HG03108 (cell line): Measurements from ENCODE around the gene GSTT4.
"Not testable (repeated sequence)": the region's sequence is repeated elsewhere in the genome, so short reads cannot be mapped to it uniquely, and the experiment has no call there.

Experiments
- ATAC-seq: cut with Tn5 transposase; IDR thresholded peaks from one replicate; pipeline ENCODE4 v1.9.1; 2021; ENCODE audit warnings: moderate library complexity; ENCODE audit not compliant: unreplicated experiment

GSTT4 gene

GRCh38 chr22:23993080-23993479 lies 12.2 kb downstream of the GSTT4 start:
- ATAC-seq, result not testable (repeated sequence)

GRCh38 chr22:23989583-23990244 lies 15.5 kb downstream of the GSTT4 start:
- not testable (repeated sequence) for ATAC-seq

DNA sequence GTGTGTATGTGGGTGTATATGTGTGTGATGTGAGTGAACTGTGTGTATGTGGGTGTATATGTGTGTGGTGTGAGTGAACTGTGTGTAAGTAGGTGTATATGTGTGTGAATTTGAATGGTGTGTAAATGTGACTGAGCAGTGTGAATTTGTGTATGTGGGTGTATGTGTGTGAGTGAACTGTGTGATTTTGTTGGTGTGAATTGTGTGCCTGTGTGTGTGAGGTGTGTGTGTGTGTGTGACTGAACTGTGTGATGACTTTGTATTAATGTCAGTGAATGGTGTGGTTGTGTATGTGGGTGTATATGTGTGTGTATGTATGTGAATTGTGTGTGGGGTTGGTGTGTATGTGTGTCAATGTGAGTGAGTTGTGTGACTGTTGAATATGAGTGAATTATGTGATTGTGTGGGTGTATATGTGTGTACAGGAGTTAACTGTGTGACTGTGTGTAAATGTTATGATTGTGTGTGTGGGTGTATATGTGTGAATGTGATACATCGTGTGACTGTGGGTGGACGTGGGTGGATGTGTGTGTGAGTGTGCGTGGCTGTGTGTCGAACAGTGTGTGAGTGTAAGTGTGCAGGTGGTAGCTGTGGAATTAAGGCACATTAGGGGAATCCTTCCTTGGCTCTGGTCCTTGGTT lies 18.6 kb downstream of the GSTT4 start:
- ATAC-seq, result not testable (repeated sequence)

- not testable (repeated sequence) for ATAC-seq
Measured at GRCh38 chr22:23986089-23986488, 19.2 kb downstream of the GSTT4 start.

DNA sequence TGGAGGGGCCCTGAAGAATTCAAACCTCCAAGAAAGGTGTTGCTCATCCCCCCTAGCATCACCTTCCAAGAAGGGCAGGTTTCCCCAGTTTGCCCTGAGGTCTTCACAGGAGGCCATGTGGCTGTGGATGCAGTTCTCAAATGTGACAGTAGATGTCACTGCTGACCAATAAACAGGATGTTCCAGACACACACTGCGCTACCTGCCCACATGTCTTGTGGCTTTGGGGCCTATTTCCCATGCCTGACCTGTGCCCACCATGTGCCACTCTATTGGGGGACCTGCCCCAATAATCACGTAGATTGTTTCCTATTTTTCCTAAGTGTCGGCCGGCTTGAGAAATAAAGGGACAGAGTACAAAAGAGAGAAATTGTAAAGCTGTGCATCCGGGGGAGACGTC lies 20.8 kb downstream of the GSTT4 start:
- no peak for ATAC-seq

DNA sequence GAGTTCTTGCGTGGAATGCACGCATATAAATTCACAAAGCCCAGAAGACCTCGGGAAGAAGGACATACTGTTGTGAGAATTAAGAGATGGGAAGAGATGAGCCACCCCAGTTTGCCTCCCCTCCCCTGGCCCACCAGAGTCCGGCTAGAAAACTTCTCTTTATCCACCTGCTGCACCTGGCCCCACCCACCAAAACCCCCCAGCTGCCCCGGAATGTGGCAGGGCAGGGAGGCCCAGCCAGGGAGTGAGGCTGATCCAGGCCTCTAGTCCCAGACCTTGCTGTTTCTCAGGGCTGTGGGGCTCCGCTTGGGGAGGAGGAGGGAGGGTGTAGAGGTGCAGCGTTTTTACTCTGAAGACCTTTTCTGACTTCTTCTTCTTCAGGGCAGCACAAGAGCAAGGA lies 24.7 kb downstream of the GSTT4 start:
- ATAC-seq, result not testable (repeated sequence)

DNA sequence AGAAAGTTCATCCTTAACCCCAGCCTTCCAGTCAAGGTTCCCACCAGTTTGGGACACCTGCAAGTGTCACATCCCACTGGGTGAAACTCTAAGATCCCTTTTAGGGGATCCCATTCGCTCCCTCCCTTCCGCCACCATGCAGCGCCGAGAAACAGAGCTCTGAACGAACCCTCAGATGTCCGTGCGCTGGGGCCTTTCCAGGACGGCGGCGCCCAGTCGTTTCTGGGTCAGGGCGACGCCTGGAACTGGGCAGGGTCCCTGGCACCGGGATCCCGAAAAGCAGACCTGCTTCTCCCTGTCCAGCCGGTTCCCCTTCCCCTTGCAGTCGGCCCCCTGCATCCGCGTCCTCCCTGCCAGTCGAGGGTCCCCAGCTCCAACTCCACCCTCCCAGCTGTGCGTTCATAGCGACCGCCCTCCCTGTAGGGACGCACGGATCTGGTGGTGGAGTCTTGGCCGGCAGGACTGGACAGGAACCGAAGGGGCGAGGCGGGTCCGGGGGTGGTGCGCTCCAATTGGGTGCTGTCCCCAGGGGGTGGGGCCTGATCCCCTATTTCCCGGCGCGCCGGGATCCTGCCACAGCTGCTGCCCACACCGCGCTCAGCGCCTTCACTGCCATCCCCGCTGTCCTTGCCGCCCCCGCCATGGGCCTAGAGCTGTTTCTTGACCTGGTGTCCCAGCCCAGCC lies 25.6 kb downstream of the GSTT4 start, which contains the start of gene GSTT2:
Gene GSTT2, plus strand, starts transcription at position 578 of the 684 bp plus-strand sequence.
- not testable (repeated sequence) for ATAC-seq

DNA sequence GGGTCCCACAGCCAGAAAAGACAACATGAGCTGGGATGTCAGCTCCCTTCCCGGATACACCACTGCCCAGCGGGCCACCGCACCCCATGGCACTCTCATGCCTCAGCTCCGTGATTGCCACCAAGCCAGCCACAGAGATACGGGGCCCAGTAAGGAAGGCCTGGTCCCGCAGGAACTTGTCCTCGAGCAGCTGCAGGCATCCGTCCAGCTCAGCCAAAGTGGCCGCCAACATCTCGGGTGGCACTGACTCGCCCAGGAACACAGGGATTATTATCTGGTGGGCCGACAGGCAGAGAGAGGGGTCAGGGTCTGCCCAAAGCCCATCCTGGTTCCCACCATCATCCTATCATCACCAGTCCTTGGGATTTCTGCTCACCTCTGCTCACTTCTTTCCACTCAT lies 27.9 kb downstream of the GSTT4 start:
- ATAC-seq, result not testable (repeated sequence)

DNA sequence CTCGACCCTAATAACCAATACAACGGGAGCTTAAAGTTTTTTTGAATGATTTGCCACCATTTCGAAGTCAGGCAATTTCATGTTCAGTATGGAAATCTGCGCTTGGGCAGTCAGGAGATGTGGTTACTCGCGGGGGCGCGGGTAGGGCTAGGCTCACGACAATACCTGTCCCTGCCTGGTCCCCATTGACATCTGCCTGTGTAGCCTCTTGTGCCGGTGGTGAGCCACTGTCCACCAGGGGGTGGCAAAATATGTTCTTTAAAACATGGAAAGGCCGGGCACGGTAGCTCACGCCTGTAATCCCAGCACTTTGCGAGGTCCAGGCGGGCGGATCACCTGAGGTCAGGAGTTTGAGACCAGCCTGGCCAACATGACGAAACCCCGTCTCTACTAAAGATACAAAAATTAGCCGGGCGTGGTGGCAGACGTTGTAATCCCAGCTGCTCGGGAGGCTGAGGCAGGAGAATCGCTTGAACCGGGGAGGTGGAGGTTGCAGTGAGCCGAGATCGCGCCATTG lies 30.4 kb downstream of the GSTT4 start:
- not testable (repeated sequence) for ATAC-seq

- ATAC-seq, result peak; percentile 87
Measured at GRCh38 chr22:23974345-23974744, 30.9 kb downstream of the GSTT4 start, which contains the start of gene DDT. Gene DDT (minus strand): TSS chr22:23974441. CDS start chr22:23974414, 27 bp downstream.

DNA sequence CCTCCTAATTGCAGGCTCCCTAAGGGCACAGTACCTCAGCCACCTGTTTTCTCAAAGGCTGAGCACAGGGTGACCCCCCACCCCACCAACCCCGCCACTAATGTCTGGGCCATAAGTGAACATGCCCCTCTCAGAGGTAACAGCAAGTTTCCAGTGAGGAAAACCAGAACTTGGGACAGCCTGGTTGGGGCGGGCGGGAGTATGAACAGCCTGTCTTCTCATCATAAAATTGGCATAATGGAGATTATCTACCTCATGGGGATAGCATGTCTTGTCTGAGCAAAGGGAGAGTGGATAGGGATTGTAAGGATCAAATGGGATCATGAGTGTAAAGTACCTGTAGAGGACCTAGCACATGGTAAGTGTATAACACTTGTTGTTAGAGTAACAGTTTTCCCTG lies 33.3 kb downstream of the GSTT4 start:
- not testable (repeated sequence) for ATAC-seq

GRCh38 chr22:23970816-23971486 lies 34.3 kb downstream of the GSTT4 start:
- ATAC-seq, result no peak

GRCh38 chr22:23970201-23970641 lies 35.0 kb downstream of the GSTT4 start:
- ATAC-seq, result no peak

DNA sequence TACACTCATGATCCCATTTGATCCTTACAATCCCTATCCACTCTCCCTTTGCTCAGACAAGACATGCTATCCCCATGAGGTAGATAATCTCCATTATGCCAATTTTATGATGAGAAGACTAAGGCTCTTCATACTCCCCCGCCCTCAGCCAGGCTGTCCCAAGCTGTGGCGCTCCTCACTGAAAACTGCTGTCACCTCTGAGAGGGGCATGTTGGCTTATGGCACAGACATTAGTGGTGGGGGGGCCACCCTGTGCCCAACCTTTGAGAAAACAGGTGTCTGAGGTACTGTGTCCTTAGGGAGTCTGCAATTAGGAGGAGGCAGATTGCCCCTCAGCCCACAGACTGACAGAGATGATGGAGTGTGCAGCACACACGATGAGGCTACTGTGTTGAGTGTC lies 36.2 kb downstream of the GSTT4 start:
- ATAC-seq, result no peak

DNA sequence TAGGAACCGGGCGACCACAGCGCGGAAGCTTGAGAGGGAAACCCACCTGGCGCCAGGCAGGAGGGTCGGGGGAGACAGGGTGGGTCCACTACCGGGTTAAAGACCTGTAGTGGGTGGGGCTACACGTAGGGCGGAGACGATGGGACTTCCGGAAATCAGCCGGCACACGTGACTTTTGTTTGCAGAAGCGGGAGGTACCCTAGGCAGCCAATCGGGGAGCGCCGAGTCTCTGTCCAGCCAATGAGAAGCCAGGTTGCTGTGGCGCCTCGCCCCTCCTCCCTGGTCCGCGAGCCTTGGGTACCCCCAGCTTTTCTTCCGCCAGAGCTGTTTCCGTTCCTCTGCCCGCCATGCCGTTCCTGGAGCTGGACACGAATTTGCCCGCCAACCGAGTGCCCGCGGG lies 38.7 kb downstream of the GSTT4 start, which contains the start of gene DDTL:
Gene DDTL, plus strand, starts transcription at position 321 of the 400 bp plus-strand sequence. Its CDS starts 27 bp downstream, at position 348.
- peak; percentile 92 for ATAC-seq

GRCh38 chr22:23966094-23966493 lies 39.2 kb downstream of the GSTT4 start:
- peak; percentile 18 for ATAC-seq

DNA sequence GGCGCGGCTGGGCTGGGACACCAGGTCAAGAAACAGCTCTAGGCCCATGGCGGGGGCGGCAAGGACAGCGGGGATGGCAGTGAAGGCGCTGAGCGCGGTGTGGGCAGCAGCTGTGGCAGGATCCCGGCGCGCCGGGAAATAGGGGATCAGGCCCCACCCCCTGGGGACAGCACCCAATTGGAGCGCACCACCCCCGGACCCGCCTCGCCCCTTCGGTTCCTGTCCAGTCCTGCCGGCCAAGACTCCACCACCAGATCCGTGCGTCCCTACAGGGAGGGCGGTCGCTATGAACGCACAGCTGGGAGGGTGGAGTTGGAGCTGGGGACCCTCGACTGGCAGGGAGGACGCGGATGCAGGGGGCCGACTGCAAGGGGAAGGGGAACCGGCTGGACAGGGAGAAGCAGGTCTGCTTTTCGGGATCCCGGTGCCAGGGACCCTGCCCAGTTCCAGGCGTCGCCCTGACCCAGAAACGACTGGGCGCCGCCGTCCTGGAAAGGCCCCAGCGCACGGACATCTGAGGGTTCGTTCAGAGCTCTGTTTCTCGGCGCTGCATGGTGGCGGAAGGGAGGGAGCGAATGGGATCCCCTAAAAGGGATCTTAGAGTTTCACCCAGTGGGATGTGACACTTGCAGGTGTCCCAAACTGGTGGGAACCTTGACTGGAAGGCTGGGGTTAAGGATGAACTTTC lies 44.0 kb downstream of the GSTT4 start, which contains the start of gene GSTT2B:
Gene GSTT2B, minus strand, starts transcription at position 112 of the 688 bp plus-strand sequence. Its CDS starts 64 bp downstream, at position 48.
- ATAC-seq, result not testable (repeated sequence)

DNA sequence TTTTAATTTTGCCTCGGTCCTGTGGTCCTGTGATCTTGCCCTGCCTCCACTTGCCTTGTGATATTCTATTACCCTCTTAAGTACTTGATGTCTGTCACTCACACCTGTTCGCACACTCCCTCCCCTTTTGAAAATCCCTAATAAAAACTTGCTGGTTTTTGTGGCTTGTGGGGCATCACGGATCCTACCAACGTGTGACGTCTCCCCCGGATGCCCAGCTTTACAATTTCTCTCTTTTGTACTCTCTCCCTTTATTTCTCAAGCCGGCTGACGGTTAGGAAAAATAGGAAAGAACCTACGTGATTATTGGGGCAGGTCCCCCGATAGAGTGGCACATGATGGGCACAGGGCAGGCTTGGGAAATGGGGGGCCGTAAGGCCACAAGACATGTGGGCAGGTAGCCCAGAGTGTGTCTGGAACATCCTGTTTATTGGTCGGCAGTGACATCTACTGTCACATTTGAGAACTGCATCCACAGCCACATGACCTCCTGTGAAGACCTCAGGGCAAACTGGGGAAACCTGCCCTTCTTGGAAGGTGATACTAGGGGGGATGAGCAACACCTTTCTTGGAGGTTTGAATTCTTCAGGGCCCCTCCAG lies 48.9 kb downstream of the GSTT4 start:
- ATAC-seq, result not testable (repeated sequence)

DNA sequence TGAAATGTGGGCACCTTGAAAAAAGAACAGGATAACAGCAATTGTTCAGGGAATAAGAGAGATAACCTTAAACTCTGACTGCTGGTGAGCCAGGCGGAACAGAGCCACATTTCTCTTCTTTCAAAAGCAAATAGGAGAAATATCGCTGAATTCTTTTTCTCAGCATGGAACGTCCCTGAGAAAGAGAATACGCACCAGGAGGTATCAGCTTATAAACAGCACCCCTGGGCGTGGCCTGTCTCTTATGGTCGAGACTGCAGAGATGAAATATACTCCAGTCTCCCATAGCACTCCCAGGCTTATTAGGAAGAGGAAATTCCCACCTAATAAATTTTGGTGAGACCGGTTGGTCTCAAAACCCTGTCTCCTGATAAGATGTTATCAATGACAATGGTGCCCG lies 49.4 kb downstream of the GSTT4 start:
- not testable (repeated sequence) for ATAC-seq

- not testable (repeated sequence) for ATAC-seq
Measured at GRCh38 chr22:23954991-23955305, 50.3 kb downstream of the GSTT4 start.
